Measurements from ENCODE around the gene MSANTD2. TPM values are rescaled to one million over a fixed set of nuclear protein-coding genes. Genes with fewer than 3 reads are reported as not detected.

The MSANTD2 gene
- polyA plus RNA-seq, 1 of the 3 experiments (the other 2 are of a cell fraction): 6.4 TPM

DNA sequence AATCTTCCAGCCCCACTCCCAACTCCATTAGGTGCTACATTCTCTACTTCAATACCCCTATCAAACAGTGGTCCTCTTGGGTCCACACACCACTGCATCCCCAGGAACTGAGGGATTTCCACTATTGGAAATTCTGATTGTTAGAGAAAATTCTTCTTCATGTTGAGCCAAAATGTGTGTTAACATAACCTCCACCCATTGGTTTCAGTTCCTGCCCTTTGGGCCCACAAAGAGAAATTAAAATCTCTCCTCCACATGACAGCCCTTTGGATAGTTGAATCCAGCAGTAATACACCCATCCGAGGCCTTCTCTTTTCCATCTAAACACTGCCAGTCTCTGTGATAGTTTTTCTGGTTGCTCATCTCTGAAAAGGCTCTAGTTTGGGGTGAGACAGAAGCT, 50.3 kb downstream of the MSANTD2 start:
- no peaks in the 10 kb centered on the region for H3K36me3 ChIP-seq (replicated peaks in 1 of 2; ENCODE audit: control insufficient read depth in 1 of 2, insufficient read depth in 2 of 2, low read length in 1 of 2)
- H3K27ac ChIP-seq (ENCODE audit: low read depth in 2 of 2, low read length in 1 of 2): no peak overlapping the region
- H3K79me2 ChIP-seq (ENCODE audit: insufficient read depth): no peaks in the 10 kb centered on the region
- H2AFZ ChIP-seq (ENCODE audit: low read depth): no peak overlapping the region
- DNase-seq: no peak
- 85% methylated on average over 1 of the region's 1 CpG for WGBS (ENCODE audit: low lambda C conversion rate)
- no peak overlapping the region for H3K4me2 ChIP-seq
- peaks cover 6% of the 10 kb centered on the region for H3F3A ChIP-seq (replicated peaks; ENCODE audit: insufficient read depth)
- H3K9me3 ChIP-seq: no peaks in the 10 kb centered on the region
- ChIA-PET POLR2A (no interaction called here), CTCF (interaction anchor here (0.6 to 5.3 kb wide), 3 partner anchors 8 to 116 kb away, joined by 3 to 31 read pairs (median 3); partner anchors contain the start of gene ESAM)
- no peaks in the 10 kb centered on the region for H4K20me1 ChIP-seq (ENCODE audit: insufficient read depth)
- no peaks in the 10 kb centered on the region for H3K27me3 ChIP-seq (ENCODE audit: insufficient read depth)
- no peaks in the 10 kb centered on the region for H3K9me2 ChIP-seq
- H3K4me3 ChIP-seq (ENCODE audit: low read depth in 2 of 2, low read length in 1 of 2): no peak overlapping the region
- no peaks in the 10 kb centered on the region for H3K4me1 ChIP-seq (ENCODE audit: control insufficient read depth in 1 of 2, insufficient read depth in 2 of 2, low read depth in 1 of 2, low read length in 1 of 2)
- no peak for TF ChIP-seq SMC3 (IDR thresholded peaks at IDR 0.05; ENCODE audit: low read depth, low read length)
- TF ChIP-seq MXI1 (IDR thresholded peaks at IDR 0.05; ENCODE audit: low read depth, low read length): no peak
- TF ChIP-seq SIN3A (IDR thresholded peaks at IDR 0.05; ENCODE audit: borderline replicate concordance, low read depth, low read length): no peak
- TF ChIP-seq USF1 (IDR thresholded peaks at IDR 0.05; ENCODE audit: borderline replicate concordance, low read depth): no peak
- no peak for TF ChIP-seq RAD21 (IDR thresholded peaks at IDR 0.05; ENCODE audit: low read length)
- no peak for TF ChIP-seq YY1 (IDR thresholded peaks at IDR 0.05; ENCODE audit: low read depth)
- TF ChIP-seq GATA2 (CRISPR knock-in tag; IDR thresholded peaks at IDR 0.05): no peak
- no peak for TF ChIP-seq RXRA (IDR thresholded peaks at IDR 0.05; ENCODE audit: borderline replicate concordance, low read depth)
- TF ChIP-seq, protein P1, sequence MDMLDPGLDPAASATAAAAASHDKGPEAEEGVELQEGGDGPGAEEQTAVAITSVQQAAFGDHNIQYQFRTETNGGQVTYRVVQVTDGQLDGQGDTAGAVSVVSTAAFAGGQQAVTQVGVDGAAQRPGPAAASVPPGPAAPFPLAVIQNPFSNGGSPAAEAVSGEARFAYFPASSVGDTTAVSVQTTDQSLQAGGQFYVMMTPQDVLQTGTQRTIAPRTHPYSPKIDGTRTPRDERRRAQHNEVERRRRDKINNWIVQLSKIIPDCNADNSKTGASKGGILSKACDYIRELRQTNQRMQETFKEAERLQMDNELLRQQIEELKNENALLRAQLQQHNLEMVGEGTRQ (IDR thresholded peaks at IDR 0.05; ENCODE audit: borderline replicate concordance, low read depth, low read length): no peak
- no peak for TF ChIP-seq MEF2A (IDR thresholded peaks at IDR 0.05; ENCODE audit: borderline replicate concordance, low read depth)
- no peak for TF ChIP-seq RCOR1 (IDR thresholded peaks at IDR 0.05; ENCODE audit: low read length)
- TF ChIP-seq FOXM1 (IDR thresholded peaks at IDR 0.05; ENCODE audit: low read depth): no peak
- TF ChIP-seq, protein P2, sequence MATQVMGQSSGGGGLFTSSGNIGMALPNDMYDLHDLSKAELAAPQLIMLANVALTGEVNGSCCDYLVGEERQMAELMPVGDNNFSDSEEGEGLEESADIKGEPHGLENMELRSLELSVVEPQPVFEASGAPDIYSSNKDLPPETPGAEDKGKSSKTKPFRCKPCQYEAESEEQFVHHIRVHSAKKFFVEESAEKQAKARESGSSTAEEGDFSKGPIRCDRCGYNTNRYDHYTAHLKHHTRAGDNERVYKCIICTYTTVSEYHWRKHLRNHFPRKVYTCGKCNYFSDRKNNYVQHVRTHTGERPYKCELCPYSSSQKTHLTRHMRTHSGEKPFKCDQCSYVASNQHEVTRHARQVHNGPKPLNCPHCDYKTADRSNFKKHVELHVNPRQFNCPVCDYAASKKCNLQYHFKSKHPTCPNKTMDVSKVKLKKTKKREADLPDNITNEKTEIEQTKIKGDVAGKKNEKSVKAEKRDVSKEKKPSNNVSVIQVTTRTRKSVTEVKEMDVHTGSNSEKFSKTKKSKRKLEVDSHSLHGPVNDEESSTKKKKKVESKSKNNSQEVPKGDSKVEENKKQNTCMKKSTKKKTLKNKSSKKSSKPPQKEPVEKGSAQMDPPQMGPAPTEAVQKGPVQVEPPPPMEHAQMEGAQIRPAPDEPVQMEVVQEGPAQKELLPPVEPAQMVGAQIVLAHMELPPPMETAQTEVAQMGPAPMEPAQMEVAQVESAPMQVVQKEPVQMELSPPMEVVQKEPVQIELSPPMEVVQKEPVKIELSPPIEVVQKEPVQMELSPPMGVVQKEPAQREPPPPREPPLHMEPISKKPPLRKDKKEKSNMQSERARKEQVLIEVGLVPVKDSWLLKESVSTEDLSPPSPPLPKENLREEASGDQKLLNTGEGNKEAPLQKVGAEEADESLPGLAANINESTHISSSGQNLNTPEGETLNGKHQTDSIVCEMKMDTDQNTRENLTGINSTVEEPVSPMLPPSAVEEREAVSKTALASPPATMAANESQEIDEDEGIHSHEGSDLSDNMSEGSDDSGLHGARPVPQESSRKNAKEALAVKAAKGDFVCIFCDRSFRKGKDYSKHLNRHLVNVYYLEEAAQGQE (IDR thresholded peaks at IDR 0.05; ENCODE audit: low read depth, low read length): no peak
- TF ChIP-seq TCF12 (IDR thresholded peaks at IDR 0.05): no peak
- no peak for TF ChIP-seq EZH2phosphoT487 (IDR thresholded peaks at IDR 0.05; ENCODE audit: borderline replicate concordance, low read depth)
- no peak overlapping the region for H3K9ac ChIP-seq

All from SK-N-SH (cell line).